ENCODE results near the gene MGAT4A.

DNA sequence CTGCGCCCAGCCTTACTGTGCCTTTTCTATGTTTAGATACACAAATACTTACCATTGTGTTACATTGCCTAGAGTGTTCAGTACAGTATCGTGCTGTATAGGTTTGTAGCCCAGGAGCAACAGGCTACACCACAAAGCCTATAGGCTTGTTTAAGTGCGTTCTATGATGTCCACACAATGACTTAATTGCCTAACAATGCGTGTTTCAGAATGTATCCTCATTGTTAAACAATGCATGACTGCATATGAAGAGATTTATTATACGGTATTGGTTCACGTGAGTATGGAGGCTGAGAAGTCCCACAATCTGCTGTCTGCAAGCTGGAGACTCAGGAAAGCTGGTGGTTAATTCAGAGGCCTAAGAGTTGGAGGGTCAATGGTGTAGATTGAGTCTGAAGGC, 46.1 kb upstream of the MGAT4A start:
- TF ChIP-seq, protein P1, sequence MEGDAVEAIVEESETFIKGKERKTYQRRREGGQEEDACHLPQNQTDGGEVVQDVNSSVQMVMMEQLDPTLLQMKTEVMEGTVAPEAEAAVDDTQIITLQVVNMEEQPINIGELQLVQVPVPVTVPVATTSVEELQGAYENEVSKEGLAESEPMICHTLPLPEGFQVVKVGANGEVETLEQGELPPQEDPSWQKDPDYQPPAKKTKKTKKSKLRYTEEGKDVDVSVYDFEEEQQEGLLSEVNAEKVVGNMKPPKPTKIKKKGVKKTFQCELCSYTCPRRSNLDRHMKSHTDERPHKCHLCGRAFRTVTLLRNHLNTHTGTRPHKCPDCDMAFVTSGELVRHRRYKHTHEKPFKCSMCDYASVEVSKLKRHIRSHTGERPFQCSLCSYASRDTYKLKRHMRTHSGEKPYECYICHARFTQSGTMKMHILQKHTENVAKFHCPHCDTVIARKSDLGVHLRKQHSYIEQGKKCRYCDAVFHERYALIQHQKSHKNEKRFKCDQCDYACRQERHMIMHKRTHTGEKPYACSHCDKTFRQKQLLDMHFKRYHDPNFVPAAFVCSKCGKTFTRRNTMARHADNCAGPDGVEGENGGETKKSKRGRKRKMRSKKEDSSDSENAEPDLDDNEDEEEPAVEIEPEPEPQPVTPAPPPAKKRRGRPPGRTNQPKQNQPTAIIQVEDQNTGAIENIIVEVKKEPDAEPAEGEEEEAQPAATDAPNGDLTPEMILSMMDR (conservative IDR thresholded peaks at IDR 0.05; ENCODE audit: low read depth in 2 of 2): no peak
- TF ChIP-seq, protein P2, sequence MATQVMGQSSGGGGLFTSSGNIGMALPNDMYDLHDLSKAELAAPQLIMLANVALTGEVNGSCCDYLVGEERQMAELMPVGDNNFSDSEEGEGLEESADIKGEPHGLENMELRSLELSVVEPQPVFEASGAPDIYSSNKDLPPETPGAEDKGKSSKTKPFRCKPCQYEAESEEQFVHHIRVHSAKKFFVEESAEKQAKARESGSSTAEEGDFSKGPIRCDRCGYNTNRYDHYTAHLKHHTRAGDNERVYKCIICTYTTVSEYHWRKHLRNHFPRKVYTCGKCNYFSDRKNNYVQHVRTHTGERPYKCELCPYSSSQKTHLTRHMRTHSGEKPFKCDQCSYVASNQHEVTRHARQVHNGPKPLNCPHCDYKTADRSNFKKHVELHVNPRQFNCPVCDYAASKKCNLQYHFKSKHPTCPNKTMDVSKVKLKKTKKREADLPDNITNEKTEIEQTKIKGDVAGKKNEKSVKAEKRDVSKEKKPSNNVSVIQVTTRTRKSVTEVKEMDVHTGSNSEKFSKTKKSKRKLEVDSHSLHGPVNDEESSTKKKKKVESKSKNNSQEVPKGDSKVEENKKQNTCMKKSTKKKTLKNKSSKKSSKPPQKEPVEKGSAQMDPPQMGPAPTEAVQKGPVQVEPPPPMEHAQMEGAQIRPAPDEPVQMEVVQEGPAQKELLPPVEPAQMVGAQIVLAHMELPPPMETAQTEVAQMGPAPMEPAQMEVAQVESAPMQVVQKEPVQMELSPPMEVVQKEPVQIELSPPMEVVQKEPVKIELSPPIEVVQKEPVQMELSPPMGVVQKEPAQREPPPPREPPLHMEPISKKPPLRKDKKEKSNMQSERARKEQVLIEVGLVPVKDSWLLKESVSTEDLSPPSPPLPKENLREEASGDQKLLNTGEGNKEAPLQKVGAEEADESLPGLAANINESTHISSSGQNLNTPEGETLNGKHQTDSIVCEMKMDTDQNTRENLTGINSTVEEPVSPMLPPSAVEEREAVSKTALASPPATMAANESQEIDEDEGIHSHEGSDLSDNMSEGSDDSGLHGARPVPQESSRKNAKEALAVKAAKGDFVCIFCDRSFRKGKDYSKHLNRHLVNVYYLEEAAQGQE (IDR thresholded peaks at IDR 0.05; ENCODE audit: unreplicated experiment): no peak
- TF ChIP-seq ZNF331 (CRISPR knock-in tag; IDR thresholded peaks at IDR 0.05; ENCODE audit: low read depth) (no peak), JUNB (IDR thresholded peaks at IDR 0.05; ENCODE audit: unreplicated experiment) (no peak), EZH2 (IDR thresholded peaks at IDR 0.05; ENCODE audit: low read depth, unreplicated experiment) (no peak), CREB1 (CRISPR knock-in tag; IDR thresholded peaks at IDR 0.05; ENCODE audit: low read depth) (no peak), EZH2phosphoT487 (IDR thresholded peaks at IDR 0.05; ENCODE audit: unreplicated experiment) (no peak), NANOG (IDR thresholded peaks at IDR 0.05; ENCODE audit: borderline replicate concordance) (no peak), POLR2AphosphoS5 (IDR thresholded peaks at IDR 0.05; ENCODE audit: low read depth) (no peak), STAT1 (IDR thresholded peaks at IDR 0.05; ENCODE audit: unreplicated experiment) (no peak)
- TF ChIP-seq, protein P3, sequence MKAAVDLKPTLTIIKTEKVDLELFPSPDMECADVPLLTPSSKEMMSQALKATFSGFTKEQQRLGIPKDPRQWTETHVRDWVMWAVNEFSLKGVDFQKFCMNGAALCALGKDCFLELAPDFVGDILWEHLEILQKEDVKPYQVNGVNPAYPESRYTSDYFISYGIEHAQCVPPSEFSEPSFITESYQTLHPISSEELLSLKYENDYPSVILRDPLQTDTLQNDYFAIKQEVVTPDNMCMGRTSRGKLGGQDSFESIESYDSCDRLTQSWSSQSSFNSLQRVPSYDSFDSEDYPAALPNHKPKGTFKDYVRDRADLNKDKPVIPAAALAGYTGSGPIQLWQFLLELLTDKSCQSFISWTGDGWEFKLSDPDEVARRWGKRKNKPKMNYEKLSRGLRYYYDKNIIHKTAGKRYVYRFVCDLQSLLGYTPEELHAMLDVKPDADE (IDR thresholded peaks at IDR 0.05): no peak

Data from GM23338 (cell line).